ENCODE data around the gene RASA3.

RASA3 gene

DNA sequence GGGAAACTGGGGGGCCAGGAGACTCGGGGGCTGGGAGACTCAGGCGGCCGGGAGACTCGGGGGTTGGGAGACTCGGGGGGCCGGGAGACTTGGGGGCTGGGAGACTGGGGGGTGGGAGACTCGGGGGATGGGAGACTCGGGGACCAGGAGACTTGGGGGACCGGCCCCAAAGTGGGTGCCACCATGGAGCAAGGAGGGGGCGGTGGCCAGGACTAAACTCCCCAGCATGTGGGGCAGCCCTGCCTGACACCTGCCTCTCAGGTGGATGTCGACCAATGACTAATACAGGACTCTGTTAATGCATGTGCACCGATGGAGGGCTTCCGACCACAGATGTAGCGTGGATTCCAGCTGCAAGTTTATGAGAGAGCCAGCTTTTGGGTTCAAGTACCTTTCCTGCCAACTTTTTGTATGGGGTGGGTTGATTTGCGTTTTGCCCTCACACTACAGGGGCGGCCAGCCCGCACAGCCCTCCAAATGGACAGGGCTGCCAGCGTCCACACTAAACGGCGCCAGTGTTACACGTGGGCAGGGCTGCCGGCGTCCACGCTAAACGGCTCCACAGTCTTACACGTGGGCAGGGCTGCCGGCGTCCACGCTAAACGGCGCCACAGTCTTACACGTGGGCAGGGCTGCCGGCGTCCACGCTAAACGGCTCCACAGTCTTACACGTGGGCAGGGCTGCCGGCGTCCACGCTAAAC, 62.2 kb downstream of the RASA3 start:
- Mint-ChIP-seq H3K36me3 (peaks cover 69% of the 10 kb centered on the region), H3K27me3 (no peaks in the 10 kb centered on the region), H3K4me1 (peaks cover 41% of the 10 kb centered on the region), H3K27ac (no peak overlapping the region), H3K4me3 (no peak overlapping the region), H3K9me3 (peaks cover 8% of the 10 kb centered on the region)
- CTCF ChIA-PET = no interaction called here
- DNase-seq = no peak

DNA sequence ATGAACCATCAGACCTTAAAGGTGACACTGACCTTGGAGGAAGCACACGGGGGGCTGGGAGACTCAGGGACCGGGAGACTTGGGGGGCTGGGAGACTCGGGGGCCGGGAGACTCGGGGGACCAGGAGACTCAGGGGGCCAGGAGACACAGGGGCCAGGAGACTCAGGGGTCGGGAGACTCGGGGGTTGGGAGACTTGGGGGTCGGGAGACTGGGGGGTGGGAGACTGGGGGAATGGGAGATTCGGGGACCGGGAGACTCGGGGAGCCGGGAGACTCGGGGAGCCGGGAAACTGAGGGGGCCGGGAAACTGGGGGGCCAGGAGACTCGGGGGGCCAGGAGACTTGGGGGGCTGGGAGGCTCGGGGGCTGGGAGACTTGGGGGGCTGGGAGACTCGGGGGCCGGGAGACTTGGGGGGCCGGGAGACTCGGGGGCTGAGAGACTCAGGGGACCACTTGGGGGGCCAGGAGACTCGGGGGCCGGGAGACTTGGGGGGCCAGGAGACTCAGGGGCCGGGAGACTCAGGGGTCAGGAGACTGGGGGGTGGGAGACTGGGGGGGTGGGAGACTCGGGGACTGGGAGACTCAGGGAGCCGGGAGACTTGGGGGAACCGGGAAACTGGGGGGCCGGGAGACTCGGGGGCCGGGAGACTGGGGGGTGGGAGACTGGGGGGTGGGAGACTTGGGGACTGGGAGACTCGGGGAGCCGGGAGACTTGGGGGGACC, 62.9 kb downstream of the RASA3 start:
- no peak for DNase-seq
- H3K36me3 Mint-ChIP-seq = peaks cover 67% of the 10 kb centered on the region
- no peaks in the 10 kb centered on the region for H3K27me3 Mint-ChIP-seq
- H3K27ac Mint-ChIP-seq = no peak overlapping the region
- peaks cover 48% of the 10 kb centered on the region for H3K4me1 Mint-ChIP-seq
- no peak overlapping the region for H3K4me3 Mint-ChIP-seq
- peaks cover 8% of the 10 kb centered on the region for H3K9me3 Mint-ChIP-seq
- CTCF ChIA-PET = no interaction called here

DNA sequence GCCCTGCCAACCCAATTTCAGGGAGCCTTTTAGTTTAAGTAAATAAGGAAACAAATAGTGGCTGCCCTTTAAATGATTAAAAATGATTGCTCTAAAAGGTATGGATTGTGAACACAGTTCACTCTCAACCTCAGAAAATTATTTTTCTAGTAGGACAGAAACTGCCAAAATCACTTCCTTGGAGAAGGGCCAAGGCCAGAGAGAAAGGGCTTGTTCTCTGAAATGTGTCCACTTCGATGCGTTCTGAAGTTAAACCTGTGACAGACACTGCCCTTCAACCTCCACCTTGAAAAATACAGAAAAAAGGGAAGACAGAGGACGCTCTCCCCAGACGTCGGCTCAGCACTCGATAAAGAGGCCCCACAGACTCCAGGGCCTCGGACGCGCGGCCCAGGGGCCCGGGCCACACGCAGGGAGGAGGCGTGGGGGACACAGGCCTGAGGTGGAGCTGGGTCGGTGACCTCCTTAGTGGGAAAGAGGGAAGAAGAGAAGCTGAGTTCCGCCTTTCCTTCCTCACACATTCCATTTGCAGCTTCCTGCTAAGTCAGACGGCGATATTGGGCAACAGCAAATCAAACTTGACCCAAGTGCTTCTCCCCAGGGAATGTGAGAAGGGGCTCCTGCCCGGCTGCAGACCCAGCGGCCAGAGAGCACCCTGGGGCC, 63.6 kb downstream of the RASA3 start:
- peaks cover 65% of the 10 kb centered on the region for H3K36me3 Mint-ChIP-seq
- H3K27ac Mint-ChIP-seq = peak overlapping the region; percentile 94
- peaks cover 8% of the 10 kb centered on the region for H3K9me3 Mint-ChIP-seq
- no peak for DNase-seq
- H3K4me3 Mint-ChIP-seq = peak overlapping the region; percentile 61
- H3K4me1 Mint-ChIP-seq = peaks cover 56% of the 10 kb centered on the region
- no peaks in the 10 kb centered on the region for H3K27me3 Mint-ChIP-seq
- CTCF ChIA-PET = no interaction called here

GRCh38 chr13:114067886-114068651, 64.4 kb downstream of the RASA3 start:
- peaks cover 60% of the 10 kb centered on the region for H3K4me1 Mint-ChIP-seq
- H3K27me3 Mint-ChIP-seq = no peaks in the 10 kb centered on the region
- DNase-seq = peak; percentile 55
- H3K27ac Mint-ChIP-seq = peak overlapping the region; percentile 94
- H3K36me3 Mint-ChIP-seq = peaks cover 64% of the 10 kb centered on the region
- H3K4me3 Mint-ChIP-seq = peak overlapping the region; percentile 61
- peaks cover 8% of the 10 kb centered on the region for H3K9me3 Mint-ChIP-seq
- CTCF ChIA-PET = interaction anchor here (0.9 to 1.0 kb wide), 2 partner anchors 41 to 42 kb away, joined by 3 to 4 read pairs; no protein-coding TSS in a partner anchor

GRCh38 chr13:114067381-114067885, 65.0 kb downstream of the RASA3 start:
- peaks cover 62% of the 10 kb centered on the region for H3K36me3 Mint-ChIP-seq
- peak overlapping the region; percentile 61 for H3K4me3 Mint-ChIP-seq
- H3K27ac Mint-ChIP-seq = peak overlapping the region; percentile 94
- H3K4me1 Mint-ChIP-seq = peaks cover 60% of the 10 kb centered on the region
- DNase-seq = peak; percentile 52
- peaks cover 8% of the 10 kb centered on the region for H3K9me3 Mint-ChIP-seq
- CTCF ChIA-PET = interaction anchor here (0.9 to 1.0 kb wide), 2 partner anchors 42 to 43 kb away, joined by 3 to 4 read pairs; no protein-coding TSS in a partner anchor
- no peaks in the 10 kb centered on the region for H3K27me3 Mint-ChIP-seq

- peaks cover 60% of the 10 kb centered on the region for H3K4me1 Mint-ChIP-seq
- no peaks in the 10 kb centered on the region for H3K27me3 Mint-ChIP-seq
- H3K36me3 Mint-ChIP-seq = peaks cover 62% of the 10 kb centered on the region
- peaks cover 5% of the 10 kb centered on the region for H3K9me3 Mint-ChIP-seq
- peak overlapping the region; percentile 61 for H3K4me3 Mint-ChIP-seq
- H3K27ac Mint-ChIP-seq = peak overlapping the region; percentile 94
- CTCF ChIA-PET = interaction anchor here (0.9 kb wide), 1 partner anchor 43 kb away, joined by 4 read pairs; no protein-coding TSS in a partner anchor
- DNase-seq = no peak
Measured at GRCh38 chr13:114066956-114067355, 65.5 kb downstream of the RASA3 start.

DNA sequence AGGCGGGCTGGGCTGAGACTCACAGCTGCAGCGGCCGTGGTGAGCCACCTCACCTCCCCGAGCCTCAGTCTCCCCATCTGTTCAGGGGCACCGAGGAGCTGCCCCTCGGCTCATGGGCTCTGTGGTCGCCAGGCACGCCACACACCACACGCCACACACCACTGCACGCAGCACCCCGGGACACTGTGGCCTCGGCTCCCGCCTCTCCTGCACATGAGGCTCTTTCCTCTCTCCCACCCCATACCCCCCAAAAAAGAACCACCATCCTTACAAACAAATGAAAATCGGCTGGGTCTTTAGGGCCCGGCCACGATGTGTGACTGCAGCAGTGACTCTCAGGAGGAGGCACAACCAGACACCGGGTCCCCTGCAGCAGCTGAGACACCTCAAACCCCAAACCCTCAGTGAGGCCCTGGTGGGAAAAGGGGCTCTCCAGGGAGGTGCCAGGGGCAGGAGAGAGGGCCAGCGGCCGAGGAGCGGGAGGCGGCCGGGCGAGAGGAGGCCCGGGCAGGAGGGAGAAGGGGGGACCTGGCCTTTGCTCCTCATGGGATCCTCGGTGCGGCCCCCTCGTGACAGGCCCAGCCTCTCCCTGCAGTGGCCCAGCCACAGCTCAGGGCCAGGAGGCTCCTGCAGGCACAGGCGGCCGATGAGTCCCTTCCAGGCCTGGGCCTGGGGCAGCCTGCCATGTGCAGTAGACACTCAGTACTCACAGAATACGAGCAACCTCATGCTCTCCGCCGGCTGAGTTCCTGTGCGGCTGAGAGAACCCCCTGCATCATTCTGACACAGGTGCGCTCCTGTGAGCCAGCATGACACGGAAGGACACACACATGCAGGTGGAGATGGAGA, 66.3 kb downstream of the RASA3 start:
- H3K27me3 Mint-ChIP-seq = no peaks in the 10 kb centered on the region
- CTCF ChIA-PET = interaction anchor here (1.2 to 1.5 kb wide), 2 partner anchors 44 to 160 kb away, joined by 3 to 6 read pairs; no protein-coding TSS in a partner anchor
- H3K36me3 Mint-ChIP-seq = peaks cover 59% of the 10 kb centered on the region
- peaks cover 64% of the 10 kb centered on the region for H3K4me1 Mint-ChIP-seq
- peaks cover 2% of the 10 kb centered on the region for H3K9me3 Mint-ChIP-seq
- DNase-seq = peak; percentile 32
- H3K4me3 Mint-ChIP-seq = peak overlapping the region; percentile 73
- peak overlapping the region; percentile 95 for H3K27ac Mint-ChIP-seq

- no peaks in the 10 kb centered on the region for H3K27me3 Mint-ChIP-seq
- peak; percentile 74 for DNase-seq
- peak overlapping the region; percentile 95 for H3K27ac Mint-ChIP-seq
- peaks cover 62% of the 10 kb centered on the region for H3K4me1 Mint-ChIP-seq
- peaks cover 56% of the 10 kb centered on the region for H3K36me3 Mint-ChIP-seq
- H3K9me3 Mint-ChIP-seq = no peaks in the 10 kb centered on the region
- CTCF ChIA-PET = interaction anchor here (1.2 to 1.5 kb wide), 2 partner anchors 44 to 161 kb away, joined by 3 to 6 read pairs; no protein-coding TSS in a partner anchor
- peak overlapping the region; percentile 73 for H3K4me3 Mint-ChIP-seq
Measured at GRCh38 chr13:114065141-114065925, 67.1 kb downstream of the RASA3 start.

DNA sequence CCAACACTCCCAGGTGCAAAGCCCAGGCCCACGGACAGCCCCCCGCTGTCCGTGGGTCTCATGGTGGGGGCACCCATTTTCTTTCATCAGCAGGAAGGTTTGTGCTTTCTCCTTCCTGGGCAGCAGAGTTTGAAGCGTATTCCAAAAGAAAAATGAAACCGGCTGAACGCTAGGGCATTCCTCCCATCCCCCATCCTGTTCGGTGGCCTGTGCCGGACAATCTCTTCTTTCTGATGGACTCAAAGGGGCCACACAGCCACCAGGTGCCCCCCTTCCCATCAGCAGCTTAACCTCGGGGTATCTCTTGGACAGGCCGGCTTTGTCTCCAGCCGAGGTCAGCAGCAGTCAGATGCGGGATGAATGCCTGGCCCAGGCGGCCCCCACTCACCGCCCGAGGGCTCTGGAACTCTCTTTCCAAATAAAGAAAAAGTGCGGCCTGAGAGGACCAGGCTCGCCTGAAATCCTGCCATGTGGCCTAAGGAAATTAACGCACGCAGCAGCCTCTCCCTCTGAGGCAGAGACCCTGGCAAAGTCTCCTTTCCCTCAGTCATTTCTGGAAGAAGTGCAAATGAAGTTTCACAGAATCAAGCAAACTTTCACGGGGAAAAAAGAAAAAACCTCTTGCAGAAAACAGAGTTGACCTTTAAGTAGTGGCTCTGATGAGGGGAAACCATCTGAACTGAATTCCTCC, 67.8 kb downstream of the RASA3 start:
- no peaks in the 10 kb centered on the region for H3K9me3 Mint-ChIP-seq
- DNase-seq = no peak
- peak overlapping the region; percentile 73 for H3K4me3 Mint-ChIP-seq
- no peaks in the 10 kb centered on the region for H3K27me3 Mint-ChIP-seq
- CTCF ChIA-PET = interaction anchor here (1.2 to 1.5 kb wide), 2 partner anchors 45 to 161 kb away, joined by 3 to 6 read pairs; no protein-coding TSS in a partner anchor
- peak overlapping the region; percentile 95 for H3K27ac Mint-ChIP-seq
- H3K36me3 Mint-ChIP-seq = peaks cover 60% of the 10 kb centered on the region
- H3K4me1 Mint-ChIP-seq = peaks cover 67% of the 10 kb centered on the region

- CTCF ChIA-PET = no interaction called here
- Mint-ChIP-seq H3K9me3 (no peaks in the 10 kb centered on the region), H3K4me3 (peak overlapping the region; percentile 5), H3K4me1 (peaks cover 65% of the 10 kb centered on the region), H3K27ac (peak overlapping the region; percentile 75), H3K27me3 (no peaks in the 10 kb centered on the region), H3K36me3 (peaks cover 64% of the 10 kb centered on the region)
- DNase-seq = no peak
Measured at GRCh38 chr13:114063545-114064449, 68.6 kb downstream of the RASA3 start.

GRCh38 chr13:114062754-114063153, 69.7 kb downstream of the RASA3 start:
- peaks cover 62% of the 10 kb centered on the region for H3K4me1 Mint-ChIP-seq
- peaks cover 62% of the 10 kb centered on the region for H3K36me3 Mint-ChIP-seq
- CTCF ChIA-PET = no interaction called here
- no peak overlapping the region for H3K4me3 Mint-ChIP-seq
- no peak overlapping the region for H3K27ac Mint-ChIP-seq
- no peaks in the 10 kb centered on the region for H3K9me3 Mint-ChIP-seq
- no peaks in the 10 kb centered on the region for H3K27me3 Mint-ChIP-seq
- DNase-seq = no peak

Data from activated naive CD4-positive, alpha-beta T cell treated with anti-CD3 and anti-CD28 coated beads, Interleukin-2, amount 10 ng/mL, durations not matched to agents 7 days and 5 days (primary cell).